ENCODE data around the gene ACBD4. TPM values are rescaled to one million over a fixed set of nuclear protein-coding genes. Genes with fewer than 3 reads are reported as not detected.

The ACBD4 gene
- total and polyA plus RNA-seq, 4 donors, result 7.8 to 15.7 (median 12.7) TPM

DNA sequence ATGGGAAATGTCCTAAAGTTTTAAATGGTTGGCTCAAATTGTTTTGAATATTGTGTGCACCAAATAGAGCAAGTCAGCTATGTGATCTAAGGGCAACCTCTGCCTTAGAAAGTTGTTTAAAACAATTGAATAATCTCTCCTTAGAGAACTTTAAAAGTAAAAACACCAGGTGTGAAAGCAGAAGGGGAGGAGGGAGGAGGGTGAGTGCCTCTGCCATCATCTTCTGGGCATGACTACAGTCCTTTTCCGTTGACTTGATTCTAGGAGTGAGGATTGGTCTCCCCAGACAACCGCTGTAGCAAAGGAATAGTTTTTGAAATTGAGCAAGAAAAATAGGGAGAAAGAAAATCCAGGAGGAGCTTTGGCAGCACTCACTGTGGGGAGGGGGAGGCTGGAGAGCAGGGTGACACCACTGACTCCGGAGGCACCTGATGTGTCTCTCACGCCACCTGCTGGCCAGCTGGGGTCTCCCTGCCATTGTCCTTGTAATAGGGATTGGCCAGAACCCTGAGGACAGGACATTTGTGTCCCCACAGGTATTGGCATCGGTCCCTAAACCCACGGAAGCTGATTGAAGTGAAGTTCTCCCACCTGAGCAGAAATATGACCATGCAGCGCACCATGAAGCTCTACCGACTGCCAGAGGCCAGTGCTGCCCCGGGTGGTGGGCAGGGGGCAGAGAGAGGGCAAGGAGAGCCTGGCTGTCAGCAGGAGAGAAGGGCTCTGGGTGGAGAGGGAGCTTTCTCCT, 36.4 kb upstream of the ACBD4 start:
- peaks cover 14 to 63% (median 49%) of the 10 kb centered on the region in 4 donors for H3K36me3 ChIP-seq (ENCODE audit: control insufficient read depth in 4 of 4, insufficient read depth in 4 of 4, low read length in 4 of 4)
- peak overlapping the region in 1 of 2 donors; percentile 34 for H3K27ac ChIP-seq (ENCODE audit: low read depth in 1 of 2, low read length in 1 of 2)
- H3K27me3 ChIP-seq (ENCODE audit: control insufficient read depth in 3 of 3, insufficient read depth in 3 of 3, low read length in 2 of 3), result no peaks in the 10 kb centered on the region
- TF ChIP-seq, protein P1, sequence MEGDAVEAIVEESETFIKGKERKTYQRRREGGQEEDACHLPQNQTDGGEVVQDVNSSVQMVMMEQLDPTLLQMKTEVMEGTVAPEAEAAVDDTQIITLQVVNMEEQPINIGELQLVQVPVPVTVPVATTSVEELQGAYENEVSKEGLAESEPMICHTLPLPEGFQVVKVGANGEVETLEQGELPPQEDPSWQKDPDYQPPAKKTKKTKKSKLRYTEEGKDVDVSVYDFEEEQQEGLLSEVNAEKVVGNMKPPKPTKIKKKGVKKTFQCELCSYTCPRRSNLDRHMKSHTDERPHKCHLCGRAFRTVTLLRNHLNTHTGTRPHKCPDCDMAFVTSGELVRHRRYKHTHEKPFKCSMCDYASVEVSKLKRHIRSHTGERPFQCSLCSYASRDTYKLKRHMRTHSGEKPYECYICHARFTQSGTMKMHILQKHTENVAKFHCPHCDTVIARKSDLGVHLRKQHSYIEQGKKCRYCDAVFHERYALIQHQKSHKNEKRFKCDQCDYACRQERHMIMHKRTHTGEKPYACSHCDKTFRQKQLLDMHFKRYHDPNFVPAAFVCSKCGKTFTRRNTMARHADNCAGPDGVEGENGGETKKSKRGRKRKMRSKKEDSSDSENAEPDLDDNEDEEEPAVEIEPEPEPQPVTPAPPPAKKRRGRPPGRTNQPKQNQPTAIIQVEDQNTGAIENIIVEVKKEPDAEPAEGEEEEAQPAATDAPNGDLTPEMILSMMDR (IDR thresholded peaks at IDR 0.05; ENCODE audit: control extremely low read depth, extremely low read depth), result peak; percentile 71
- DNase-seq (peak; percentile 80 to 84 (median 83)), ATAC-seq (ENCODE audit: insufficient read depth, low FRiP score) (peak; percentile 81)
- no peak overlapping the region for H3K9ac ChIP-seq (ENCODE audit: insufficient read depth in 1 of 2, low read length in 2 of 2)
- no peaks in the 10 kb centered on the region for H3K9me3 ChIP-seq (ENCODE audit: control insufficient read depth in 4 of 4, insufficient read depth in 3 of 4, low read length in 3 of 4)
- peaks cover 0 to 5% (median 0%) of the 10 kb centered on the region in 5 donors for H3K4me1 ChIP-seq (ENCODE audit: control insufficient read depth in 5 of 5, insufficient read depth in 5 of 5, low read length in 5 of 5)
- no peak overlapping the region for H3K4me3 ChIP-seq
- 53 to 60% methylated on average over 9 of the region's 9 CpGs for WGBS, 2 donors

DNA sequence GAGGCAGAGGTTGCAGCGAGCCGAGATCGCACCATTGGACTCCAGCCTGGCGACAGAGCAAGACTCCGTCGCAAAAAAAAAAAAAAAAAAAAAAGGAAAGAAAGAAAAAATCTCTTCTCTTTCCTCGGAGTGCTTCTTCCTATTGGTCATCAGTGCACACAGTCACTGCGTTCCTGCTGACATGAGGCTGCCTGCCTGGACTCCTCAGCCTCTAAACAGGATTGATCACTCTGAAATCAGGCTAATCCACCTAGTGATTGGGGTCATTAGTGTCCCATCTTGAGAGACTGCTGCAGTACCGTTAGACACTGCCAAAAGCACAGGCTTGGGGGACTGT, 34.0 kb upstream of the ACBD4 start:
- peaks cover 14 to 76% (median 44%) of the 10 kb centered on the region in 4 donors for H3K36me3 ChIP-seq (ENCODE audit: control insufficient read depth in 4 of 4, insufficient read depth in 4 of 4, low read length in 4 of 4)
- no peak overlapping the region for H3K4me3 ChIP-seq
- no peak overlapping the region for H3K27ac ChIP-seq (ENCODE audit: low read depth in 1 of 2, low read length in 1 of 2)
- DNase-seq (no peak), ATAC-seq (ENCODE audit: insufficient read depth, low FRiP score) (no peak)
- peaks cover 0 to 5% (median 0%) of the 10 kb centered on the region in 5 donors for H3K4me1 ChIP-seq (ENCODE audit: control insufficient read depth in 5 of 5, insufficient read depth in 5 of 5, low read length in 5 of 5)
- H3K27me3 ChIP-seq (ENCODE audit: control insufficient read depth in 3 of 3, insufficient read depth in 3 of 3, low read length in 2 of 3), result no peaks in the 10 kb centered on the region
- H3K9ac ChIP-seq (ENCODE audit: insufficient read depth in 1 of 2, low read length in 2 of 2), result no peak overlapping the region
- H3K9me3 ChIP-seq (ENCODE audit: control insufficient read depth in 4 of 4, insufficient read depth in 3 of 4, low read length in 3 of 4), result no peaks in the 10 kb centered on the region
- TF ChIP-seq, protein P1 (IDR thresholded peaks at IDR 0.05; ENCODE audit: control extremely low read depth, extremely low read depth), result no peak
- whole genome bisulfite sequencing, 2 donors, result 87 to 96% methylated on average over 9 of the region's 9 CpGs

DNA sequence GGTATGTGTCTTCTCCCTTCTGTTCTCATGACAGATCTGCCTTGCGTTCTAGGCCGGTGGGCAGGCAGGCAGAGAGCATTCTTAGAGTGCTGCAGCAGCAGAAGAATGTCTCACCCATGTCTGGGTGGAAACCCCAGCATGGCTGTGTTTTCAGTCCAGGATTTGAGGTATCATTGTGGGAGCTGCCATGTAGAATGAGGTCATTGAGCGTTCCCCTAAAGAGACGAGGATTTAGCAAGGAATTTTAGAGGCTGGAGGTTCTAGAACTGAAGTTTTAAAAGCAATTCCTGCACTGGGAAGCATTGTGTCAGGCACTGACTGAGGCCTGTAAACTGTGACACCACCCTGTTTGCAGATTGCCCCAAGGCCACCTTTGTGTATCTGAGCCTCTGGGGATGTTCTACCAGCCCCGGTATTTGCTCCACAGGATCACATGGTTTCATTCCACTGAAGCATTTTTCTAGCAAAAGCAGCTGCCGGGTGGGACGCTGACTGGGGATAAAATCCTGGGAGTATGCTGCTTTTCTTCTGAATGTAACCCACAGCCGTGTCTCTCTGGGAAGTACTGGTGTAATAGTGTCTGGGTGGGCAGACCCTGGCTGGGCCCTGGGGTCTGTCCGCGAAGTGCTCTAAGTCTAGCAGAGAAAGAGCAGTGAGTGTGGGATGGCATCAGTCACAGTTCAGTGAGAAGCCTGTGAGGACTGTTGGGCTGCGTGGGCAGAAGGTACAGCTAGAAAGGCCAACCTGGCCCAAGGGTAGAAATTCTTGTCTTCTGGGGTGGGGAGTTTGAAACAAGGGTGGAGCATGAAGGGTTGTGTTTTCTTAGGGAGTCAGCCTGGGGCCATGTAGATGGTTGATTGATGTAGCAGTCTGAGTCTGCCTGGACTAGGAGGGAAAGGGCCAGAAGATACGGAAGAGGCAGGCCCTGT, 33.3 kb upstream of the ACBD4 start:
- TF ChIP-seq, protein P1 (IDR thresholded peaks at IDR 0.05; ENCODE audit: control extremely low read depth, extremely low read depth), result no peak
- Histone ChIP-seq H3K9ac (ENCODE audit: insufficient read depth in 1 of 2, low read length in 2 of 2) (no peak overlapping the region), H3K36me3 (ENCODE audit: control insufficient read depth in 4 of 4, insufficient read depth in 4 of 4, low read length in 4 of 4) (peaks cover 7 to 77% (median 43%) of the 10 kb centered on the region in 4 donors), H3K4me1 (ENCODE audit: control insufficient read depth in 5 of 5, insufficient read depth in 5 of 5, low read length in 5 of 5) (peaks cover 0 to 5% (median 0%) of the 10 kb centered on the region in 5 donors), H3K9me3 (ENCODE audit: control insufficient read depth in 4 of 4, insufficient read depth in 3 of 4, low read length in 3 of 4) (no peaks in the 10 kb centered on the region), H3K27ac (ENCODE audit: low read depth in 1 of 2, low read length in 1 of 2) (no peak overlapping the region), H3K27me3 (ENCODE audit: control insufficient read depth in 3 of 3, insufficient read depth in 3 of 3, low read length in 2 of 3) (no peaks in the 10 kb centered on the region), H3K4me3 (no peak overlapping the region)
- 95 to 97% methylated on average over 12 of the region's 12 CpGs for WGBS, 2 donors
- DNase-seq (no peak), ATAC-seq (ENCODE audit: insufficient read depth, low FRiP score) (no peak)

Measured in lung (tissue), 12 donors.